TTC549 (cell line): ENCODE measurements around the gene KEAP1.

Experiments
- FAIRE-seq: peaks from 2 replicates; lab custom pipeline; 2012; peaks lifted over from hg19 to GRCh38; lab: Jason Lieb, UNC

The KEAP1 gene

DNA sequence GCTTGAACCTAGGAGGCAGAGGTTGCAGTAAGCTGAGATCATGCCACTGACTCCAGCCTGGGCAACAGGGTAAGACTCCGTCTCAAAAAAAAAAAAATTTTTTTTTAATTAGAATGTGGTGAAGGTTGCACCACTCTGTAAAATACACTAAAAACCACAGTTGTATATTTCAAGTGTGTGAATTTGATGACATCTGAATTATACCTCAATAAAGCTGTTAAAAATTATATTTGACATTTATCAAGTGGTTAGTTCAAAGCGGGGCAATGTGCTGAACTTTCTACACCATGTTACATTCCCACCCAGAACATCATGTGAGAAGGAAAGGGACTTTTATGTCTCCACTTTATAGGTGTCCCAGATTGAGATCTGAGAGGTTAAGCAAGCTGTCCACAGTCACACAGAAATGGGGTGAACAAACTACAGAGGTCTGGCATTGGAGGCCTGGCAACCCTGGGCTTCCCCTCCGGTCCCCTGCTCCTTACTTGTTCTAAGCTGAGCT, 20.0 kb upstream of the KEAP1 start:
- no peak for FAIRE-seq

DNA sequence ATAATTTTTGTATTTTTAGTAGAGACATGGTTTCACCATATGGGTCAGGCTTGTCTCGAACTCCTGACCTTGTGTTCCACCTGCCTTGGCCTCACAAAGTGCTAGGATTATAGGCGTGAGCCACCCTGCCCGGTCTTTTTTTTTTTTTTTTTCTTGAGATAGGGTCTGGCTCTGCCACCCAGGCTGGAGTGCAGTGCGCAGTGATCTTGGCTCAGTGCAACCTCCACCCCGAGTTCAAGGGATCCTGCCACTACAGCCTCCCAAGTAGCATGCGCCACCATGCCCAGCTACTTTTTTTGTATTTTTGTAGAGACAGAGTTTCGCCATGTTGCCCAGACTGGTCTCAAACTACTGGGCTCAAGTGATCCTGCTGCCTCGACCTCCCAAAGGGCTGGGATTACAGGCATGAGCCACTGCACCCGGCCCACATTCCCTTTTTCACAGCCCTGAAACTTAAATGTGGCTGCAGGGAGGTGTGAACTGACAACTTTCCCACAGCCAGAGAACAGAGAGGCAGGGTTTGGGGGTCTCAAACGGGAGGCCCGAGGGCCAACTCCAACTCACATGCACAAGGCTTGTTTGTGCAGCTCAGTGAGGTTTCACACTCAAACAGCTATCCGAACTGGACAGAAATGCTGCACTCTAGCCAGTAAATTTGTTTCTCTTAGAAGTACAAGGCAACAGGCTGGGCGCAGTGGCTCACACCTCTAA, 18.5 kb upstream of the KEAP1 start:
- FAIRE-seq: no peak

DNA sequence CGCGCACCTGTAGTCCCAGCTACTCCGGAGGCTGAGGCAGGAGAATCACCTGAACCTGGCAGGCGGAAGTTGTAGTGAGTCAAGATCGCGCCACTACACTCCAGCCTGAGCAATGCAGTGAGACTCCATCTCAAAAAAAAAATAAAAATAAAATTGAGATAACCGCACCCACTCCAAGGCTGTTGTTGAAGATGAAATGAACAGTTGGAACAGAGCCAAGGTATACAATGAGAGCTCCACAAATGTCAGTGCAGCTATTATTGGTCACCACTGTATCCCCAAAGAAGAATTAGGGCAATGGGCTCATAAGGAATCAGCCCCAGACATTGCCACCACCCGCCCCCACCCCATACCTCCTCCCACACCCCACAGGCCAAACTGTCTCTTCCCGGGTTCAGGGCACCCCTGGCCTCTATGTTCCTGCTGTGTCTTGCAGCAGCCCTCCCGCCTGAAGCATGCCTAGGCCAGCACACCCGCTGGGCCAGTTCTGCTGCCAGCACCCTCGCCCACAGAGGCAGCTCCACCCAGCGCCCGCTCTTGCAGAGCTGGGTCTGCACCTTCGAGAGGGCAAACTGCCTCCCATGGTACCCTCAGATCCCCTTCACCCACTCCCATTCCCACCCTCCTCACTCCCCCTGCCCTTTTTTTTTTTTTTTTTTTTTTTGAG, 17.6 kb upstream of the KEAP1 start:
- no peak for FAIRE-seq

DNA sequence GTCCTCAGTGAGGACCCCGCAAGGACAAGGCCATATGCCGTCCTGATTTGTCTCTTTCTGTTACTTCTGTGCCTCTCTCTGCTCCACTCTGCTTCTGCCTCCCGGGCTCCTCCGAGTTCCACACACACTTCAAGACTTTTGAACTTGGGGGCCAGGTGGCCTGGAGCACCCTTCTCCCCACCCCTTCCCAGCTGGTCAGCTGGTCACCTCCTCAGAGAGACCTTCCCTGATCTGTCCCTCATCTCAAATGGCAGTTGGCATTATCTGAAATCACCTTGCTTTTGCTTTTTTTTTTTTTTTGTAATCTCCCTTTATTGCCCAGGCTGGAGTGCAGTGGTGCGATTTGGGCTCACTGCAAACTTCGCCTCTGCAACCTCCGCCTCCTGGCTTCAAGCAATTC, 16.3 kb upstream of the KEAP1 start:
- no peak for FAIRE-seq

DNA sequence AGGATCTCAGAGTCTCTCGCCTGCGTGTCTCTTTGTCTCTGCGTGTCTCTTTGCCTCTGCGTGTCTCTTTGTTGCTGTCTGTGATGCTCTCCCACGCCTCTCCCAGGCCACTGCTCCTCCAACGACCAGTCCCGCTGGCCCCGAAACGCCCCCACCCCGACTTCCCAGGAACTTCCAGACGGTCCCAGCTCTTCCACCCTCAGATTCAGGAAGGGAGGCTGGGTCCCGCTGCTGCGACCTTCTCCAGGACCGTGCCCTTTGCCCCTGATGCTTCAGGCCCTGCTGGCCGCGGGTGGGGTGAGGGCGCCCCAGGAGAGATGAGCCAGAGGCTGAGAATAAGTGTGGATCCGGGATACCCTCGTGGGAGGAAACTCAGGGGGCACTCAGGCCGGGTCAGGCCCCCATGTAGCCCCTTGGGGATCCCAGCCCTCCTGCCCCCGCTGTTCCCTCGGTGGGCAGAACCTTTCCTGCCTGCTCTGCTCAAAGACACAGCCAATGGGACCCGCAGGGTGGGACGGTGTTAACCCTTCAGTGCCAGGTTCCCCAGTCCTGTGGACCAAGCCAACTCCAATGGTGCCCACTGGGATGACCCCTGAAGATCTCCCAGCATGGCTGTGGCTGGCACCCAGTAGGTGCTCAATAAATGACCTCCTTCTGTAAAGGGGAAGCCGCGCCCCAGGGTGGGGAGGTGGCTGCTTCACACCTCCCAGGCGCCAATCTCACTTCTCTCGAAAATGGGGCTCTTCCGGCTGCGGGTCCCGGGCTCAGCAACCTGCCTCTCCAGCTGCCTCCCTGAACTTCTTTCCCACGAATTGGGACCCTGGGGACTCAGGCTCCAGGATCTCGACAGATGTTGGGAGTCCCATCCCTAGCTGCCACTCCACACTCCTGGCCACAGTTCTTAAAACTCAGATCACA, 15.5 kb upstream of the KEAP1 start:
- no peak for FAIRE-seq

DNA sequence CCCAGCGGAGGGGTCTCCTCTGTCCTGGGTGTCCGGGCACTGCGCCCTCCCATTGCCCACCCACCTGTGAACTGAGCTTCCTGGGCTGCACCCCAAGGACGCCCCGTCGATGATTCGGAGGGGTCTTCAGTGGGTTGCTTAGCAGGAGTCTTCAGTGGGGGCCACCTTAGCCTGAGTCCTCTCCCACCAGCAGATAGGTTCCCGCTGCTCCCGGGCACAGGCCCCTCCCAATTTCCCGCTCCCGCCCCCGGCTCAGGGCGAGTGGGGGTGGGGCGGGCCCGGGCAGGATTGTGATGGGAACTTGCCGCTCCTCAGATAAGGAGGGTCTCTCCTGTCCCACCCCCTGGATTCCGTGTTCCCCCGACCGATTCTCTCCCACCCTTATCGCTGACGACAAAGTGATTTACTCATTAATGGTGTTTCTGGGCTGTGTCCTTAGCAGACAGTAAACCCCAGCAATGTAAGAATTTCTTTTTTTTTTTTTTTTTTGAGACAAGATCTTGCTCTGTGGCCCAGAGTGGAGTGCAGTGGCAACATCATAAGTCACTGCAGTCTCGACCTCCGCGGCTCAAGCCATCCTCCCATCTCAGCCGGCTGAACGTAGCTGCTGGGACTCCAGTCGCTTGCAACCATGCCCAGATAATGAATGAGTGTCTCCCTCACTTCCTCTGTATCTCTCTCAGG, 14.7 kb upstream of the KEAP1 start:
- no peak for FAIRE-seq

DNA sequence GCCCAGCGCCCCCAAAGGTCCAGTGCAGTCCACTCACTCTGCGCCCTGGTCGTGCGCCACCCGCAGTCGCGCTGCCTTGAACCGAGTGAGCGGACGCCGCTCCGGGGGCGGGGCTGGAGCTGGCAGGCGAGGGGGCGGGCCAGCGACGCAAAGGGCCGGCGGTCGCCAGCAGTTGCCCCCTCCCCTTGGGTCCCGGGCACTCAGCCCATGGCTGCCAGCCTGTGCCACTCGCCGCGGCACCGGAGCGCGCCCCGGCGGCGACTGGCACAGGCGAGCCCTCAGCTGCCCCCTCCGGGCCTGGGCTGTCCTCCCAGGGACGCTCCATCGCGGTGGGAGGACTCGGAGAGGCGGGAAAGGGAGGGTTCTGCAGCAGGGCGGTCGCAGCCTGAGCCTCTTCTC, 14.2 kb upstream of the KEAP1 start, which contains the start of gene S1PR5:
TSS of gene S1PR5 (minus strand) at position 87 of the 399 bp plus-strand sequence. CDS start 2,436 bp downstream, outside the sequence.
- no peak for FAIRE-seq

DNA sequence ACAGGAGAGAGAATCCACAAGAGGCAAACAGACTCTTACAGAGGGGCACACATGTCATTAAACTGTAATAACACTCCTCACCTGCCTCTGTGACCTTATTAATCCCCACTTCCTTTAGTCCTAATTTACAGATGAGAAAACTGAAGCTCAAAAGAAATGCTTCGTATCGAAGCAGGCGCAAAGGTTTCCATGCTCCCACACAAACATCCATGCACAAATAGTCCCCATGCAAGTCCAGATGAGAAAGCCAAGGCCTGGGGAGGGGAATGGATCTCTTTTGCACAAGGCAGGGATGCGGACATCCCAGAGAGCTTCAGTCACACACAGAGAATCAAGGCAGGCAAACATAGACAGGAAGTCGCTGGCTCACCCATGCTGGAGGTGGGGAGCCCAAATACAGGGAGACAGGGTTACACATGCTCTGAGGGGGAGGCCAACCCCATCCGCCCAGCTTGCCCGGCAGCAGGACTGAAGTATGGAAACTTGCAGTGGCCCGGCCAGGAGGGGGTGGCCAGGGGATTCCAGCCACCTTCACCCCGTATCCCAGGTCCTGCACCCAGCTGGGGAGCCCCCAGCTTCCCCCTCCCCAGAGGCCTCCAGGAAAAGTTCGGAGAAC, 13.6 kb upstream of the KEAP1 start:
- no peak for FAIRE-seq

DNA sequence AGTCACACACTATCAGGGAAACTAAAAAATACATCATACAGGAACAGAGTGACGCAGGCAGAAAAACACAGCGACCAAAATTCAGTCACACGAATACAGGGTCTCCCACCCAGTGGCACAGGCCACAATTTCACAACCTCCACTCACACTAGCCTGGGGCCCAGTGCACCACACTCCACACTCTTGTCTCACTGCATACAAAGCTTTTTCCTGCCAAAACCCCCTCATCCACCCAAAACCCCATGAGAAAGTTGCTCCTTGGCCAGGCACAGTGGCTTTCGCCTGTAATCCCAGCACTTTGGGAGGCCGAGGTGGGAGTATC, 12.9 kb upstream of the KEAP1 start:
- FAIRE-seq: no peak

DNA sequence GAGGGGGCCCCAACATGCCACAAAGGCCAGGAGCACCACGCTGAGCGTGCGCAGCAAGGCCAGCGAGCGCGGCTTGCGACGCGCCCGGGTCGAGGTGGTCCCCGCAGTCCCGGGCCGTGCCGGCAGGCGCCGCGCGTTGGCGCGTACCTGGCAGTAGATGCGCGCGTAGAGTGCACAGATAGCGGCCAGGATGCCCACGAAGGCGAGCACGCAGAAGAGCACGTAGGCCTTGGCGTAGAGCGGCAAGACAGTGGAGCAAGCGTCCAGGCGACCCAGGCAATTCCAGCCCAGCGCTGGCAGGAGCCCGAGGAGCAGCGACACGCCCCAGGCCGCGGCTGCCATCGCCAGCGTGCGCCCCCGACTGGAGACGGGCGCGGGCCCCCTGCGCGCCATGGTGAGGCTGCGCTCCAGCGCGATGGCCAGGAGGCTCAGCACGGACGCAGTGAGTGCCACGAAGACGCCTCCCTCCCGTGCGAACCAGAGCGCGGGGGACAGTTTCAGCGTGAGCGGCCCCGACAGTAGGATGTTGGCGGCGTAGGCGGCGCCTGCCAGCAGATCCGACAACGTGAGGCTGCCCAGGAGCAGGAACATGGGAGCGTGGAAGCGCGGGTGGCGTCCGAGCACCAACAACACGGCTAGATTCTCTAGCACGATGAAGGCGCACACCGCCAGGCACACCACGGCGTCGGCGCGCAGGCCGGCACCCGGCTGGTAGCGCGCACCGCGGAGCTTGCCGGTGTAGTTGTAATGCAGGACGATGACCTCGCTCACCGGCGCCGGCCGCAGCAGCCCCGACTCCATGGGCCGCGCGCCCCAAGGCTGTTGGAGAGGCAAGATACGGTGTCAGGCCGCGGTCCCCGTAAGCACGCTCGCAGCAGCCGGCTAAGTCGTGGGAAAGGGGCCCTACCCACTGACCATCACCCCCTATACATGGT, 11.3 kb upstream of the KEAP1 start:
- FAIRE-seq: no peak

DNA sequence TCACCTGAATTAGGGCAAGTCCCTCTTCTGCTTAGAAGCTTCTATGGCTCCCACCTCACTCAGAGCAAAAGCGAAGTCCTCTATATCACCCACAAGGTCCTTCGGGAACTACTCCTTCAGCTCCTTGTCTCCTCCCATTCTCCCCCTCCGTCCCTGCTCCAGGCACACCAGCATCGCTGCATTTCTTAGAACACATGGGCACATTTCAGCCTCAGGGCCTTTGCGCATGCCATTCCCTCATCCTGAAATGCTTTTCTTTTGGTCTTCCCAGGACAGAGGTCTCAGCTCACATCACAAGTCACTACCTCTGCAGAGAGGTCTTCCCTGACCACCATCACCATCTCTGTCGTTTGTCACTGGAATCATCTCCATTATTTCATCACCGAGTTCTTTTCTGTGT, 10.1 kb upstream of the KEAP1 start:
- FAIRE-seq: no peak

DNA sequence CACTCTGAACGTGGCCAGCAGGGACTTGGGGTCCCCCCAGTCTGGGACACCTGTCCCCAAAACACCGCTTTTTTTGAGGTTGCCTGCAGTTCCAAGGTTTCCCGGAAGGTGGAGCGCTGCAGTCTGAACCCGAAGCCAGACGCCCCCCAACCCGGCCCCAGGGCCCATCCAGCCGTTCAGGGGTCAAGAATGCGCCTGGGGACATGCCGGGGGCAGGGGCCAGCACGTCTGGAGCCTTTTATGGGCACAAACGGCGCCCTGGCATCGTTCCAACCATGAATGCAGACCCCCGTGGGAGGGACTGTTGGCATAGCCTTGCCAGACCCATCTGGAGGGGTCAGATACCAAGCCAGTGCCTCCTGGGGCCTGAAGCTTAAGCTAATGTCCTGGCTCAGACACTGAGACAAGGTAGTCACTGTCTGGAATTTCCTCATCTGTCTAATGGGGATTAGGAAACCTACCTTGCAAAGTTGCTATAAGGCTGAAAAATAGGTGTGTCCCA, 7.2 kb upstream of the KEAP1 start:
- FAIRE-seq: no peak

DNA sequence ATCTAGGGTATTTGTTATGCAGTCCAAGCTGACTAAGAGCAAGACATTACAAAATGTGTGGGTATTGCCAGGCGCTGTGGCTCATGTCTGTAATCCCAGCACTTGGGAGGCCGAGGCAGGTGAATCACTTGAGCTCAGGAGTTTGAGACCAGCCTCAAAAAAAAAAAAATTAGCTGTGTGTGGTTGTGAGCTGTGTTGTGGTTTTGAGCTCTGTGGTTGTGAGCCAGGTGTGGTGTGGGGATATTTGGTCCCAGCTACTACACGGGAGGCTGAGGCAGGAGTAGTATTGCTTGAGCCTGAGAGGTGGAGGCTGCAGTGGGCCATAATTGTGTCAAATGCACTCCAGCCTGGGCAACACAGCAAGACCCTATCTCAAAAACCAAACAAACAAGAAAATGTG, 5.6 kb upstream of the KEAP1 start:
- FAIRE-seq: no peak

DNA sequence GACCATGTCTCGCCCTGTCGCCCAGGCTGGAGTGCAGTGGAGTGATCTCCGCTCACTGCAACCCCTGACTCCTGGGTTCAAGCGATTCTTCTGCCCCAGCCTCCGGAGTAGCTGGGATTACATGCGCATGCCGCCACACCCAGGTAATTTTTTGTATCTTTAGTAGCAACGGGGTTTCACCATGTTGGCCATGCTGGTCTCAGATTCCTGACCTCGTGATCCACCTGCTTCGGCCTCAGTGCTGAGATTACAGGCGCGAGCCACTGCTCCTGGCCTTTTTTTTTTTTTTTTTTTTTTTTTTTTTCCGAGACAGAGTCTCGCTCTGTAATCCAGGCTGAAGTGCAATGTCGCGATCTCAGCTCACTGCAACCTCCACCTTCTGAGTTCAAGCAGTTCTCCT, 4.9 kb upstream of the KEAP1 start:
- FAIRE-seq: no peak

DNA sequence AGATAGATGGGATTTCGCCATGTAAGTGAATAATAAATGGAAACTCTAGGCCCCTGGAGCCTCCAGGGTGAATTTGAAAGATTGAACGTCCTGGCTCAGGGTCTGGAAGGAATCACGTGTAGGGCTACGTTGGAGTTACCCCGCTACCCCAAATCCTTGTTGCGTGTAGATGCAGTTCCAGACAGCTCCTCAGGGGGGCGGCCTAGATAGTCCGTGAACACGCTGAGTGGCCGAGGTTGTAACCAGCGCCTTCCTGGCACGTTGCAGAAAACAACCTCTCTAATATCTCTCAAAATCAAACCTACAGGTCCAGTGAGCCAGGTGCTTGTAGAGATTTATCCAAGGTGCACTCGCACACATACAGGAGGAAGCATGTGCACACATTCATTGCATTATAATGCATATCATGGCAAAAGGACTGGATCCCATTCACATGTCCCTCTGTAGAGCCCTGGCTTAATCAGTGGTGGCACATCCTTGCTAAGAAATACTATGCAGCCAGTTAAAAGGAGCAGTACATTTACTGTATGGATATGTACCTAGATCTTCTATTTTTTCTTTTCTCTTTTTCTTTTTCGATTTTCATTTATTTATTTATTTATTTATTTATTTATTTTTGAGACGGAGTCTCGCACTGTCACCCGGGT, 2.5 kb upstream of the KEAP1 start:
- no peak for FAIRE-seq

DNA sequence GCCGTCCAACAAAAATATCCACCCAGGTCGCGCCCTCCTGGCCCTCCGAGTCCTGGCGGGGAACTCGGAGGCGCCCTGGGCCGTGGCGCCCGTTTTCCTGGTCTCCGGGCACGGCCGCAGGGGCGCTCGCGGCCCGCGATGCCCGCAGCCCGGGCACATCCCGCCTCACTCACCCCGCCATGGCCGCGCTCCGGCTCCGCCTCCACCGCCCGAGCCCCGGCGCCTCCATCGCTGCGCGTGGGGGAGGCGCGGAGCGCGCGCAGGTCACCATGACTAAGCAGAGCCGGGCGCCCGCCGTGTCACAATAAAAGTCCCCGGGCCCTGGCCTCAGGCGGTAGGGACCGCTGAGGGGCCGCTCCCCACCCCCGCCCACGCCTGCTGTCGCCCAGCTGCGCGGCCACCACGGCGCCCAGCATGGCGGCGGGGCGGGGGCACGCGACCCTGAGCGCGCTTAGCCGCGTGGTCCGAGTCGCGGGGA, 593 bp downstream of the KEAP1 start:
- no peak for FAIRE-seq

DNA sequence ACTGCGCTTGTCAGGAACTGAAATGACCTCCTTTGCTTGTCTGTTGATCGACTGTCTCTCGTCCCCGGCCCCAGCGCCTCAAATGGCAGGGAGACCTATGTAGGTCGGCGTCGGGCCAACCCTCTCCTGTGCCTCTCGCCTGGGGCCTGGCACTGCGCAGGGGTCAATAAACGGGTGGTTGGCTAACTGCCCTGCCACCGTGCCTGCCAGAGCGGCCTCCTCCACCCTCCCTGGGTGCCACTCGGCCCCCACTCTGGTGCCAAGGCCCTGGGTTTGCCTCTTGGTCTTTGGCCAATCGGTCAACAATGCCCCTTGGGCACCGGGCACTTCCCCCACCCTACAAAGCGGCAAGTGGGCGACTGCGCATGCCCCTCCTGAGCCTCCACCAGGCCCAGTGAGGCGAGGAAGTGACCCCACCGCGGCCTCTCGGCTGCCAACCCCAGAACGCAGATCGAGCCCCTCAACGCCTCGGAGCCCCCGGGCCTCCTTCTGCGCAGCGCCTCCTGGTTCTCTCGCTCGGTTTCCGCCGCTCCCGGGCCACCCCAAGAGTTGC, 1.1 kb downstream of the KEAP1 start:
- FAIRE-seq: no peak

DNA sequence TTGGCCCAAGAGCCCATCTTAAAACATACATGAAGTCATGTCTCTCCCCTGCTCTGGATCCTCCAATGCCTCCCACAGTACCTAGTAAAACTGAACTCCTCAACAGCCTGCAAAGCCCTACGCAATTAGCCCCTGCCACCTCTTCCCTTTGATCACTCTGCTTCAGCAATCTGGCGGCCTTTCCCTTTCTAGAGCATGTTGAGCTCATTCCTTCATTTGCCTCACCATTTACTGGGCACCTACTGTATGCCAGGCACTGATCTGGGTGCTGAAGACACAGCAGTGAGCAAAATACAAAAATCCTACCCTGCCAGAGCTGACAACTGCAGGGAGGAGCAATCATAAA, 2.9 kb downstream of the KEAP1 start:
- no peak for FAIRE-seq

DNA sequence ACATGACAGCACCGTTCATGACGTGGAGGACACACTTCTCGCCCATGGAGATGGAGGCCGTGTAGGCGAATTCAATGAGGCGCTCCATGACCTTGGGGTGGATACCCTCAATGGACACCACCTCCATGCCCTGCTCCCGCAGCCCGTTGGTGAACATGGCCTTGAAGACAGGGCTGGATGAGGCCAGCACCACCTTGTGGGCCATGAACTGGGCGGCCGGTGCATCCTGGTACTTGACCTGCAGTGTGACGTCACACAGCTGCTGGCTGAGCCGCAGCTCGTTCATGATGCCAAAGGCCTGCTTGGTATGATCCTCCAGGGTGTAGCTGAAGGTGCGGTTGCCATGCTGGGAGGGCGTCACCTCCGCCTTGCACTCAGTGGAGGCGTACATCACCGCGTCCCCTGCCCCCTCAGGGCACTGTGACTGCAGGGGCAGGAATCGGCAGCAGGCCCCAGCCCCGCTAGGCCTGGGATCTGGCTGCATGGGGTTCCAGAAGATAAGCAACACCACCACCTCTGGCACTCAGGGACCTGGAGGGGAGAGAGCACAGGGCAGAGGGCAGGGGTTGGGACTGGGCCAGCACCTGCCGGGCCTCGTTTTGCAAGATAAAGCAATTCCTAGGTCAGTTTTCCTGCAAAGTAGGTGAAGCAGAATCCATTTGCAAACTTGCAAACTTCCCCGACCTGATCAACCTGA, 3.5 kb downstream of the KEAP1 start:
- no peak for FAIRE-seq
